Trophoblast cell (in vitro differentiated cells and primary cell): ENCODE data around the gene SPRED1.

Experiments used
- DNase-seq, 2 donors: peaks; one replicate each; pipeline ENCODE4 v3.0.0-alpha.2; 2016
- H2AFZ ChIP-seq: 2 replicates; pipeline ENCODE4 v1.6.1; 2013; ENCODE audit warnings: low read length, moderate library complexity, mild to moderate bottlenecking; ENCODE audit not compliant: insufficient read depth, poor library complexity
- H2AK5ac ChIP-seq: 2 replicates; pipeline ENCODE4 v1.6.1; 2013; ENCODE audit warnings: mild to moderate bottlenecking, low read length
- H2BK120ac ChIP-seq: 2 replicates; pipeline ENCODE4 v1.6.1; 2013; ENCODE audit warnings: low read length, mild to moderate bottlenecking, moderate library complexity; ENCODE audit not compliant: insufficient read depth, poor library complexity
- H2BK12ac ChIP-seq: 2 replicates; pipeline ENCODE4 v1.6.1; 2013; ENCODE audit warnings: mild to moderate bottlenecking, low read length, moderate library complexity
- H2BK5ac ChIP-seq: 2 replicates; pipeline ENCODE4 v1.6.1; 2013; ENCODE audit warnings: low read length, low read depth, moderate library complexity, mild to moderate bottlenecking; ENCODE audit not compliant: poor library complexity
- H3K14ac ChIP-seq: 2 replicates; pipeline ENCODE4 v1.6.1; 2013; ENCODE audit warnings: mild to moderate bottlenecking, low read length
- H3K18ac ChIP-seq: 2 replicates; pipeline ENCODE4 v1.6.1; 2013; ENCODE audit warnings: mild to moderate bottlenecking, low read length
- H3K23ac ChIP-seq: 2 replicates; pipeline ENCODE4 v1.6.1; 2013; ENCODE audit warnings: low read length
- H3K27ac ChIP-seq: 2 replicates; pipeline ENCODE4 v1.5.1; 2013; ENCODE audit warnings: low read depth, mild to moderate bottlenecking, inconsistent platforms, low read length, moderate library complexity
- H3K27me3 ChIP-seq: 2 replicates; pipeline ENCODE4 v1.6.1; 2013; ENCODE audit warnings: inconsistent platforms, mild to moderate bottlenecking, low read length, moderate library complexity; ENCODE audit not compliant: insufficient read depth
- H3K36me3 ChIP-seq, 2 experiments: 1 replicate in 1 of 2; 2 replicates in 1 of 2; pipeline ENCODE4 v1.6.1; 2013; ENCODE audit warnings: low read length in 2 of 2, mild to moderate bottlenecking in 2 of 2, moderate library complexity in 1 of 2; ENCODE audit not compliant: insufficient read depth in 2 of 2, control insufficient read depth in 1 of 2
- H3K4ac ChIP-seq: 2 replicates; pipeline ENCODE4 v1.6.1; 2013; ENCODE audit warnings: low read depth, mild to moderate bottlenecking, low read length, moderate library complexity
- H3K4me1 ChIP-seq, 2 experiments: 1 replicate in 1 of 2; 2 replicates in 1 of 2; pipeline ENCODE4 v1.6.1; 2013; ENCODE audit warnings: low read length in 2 of 2, mild to moderate bottlenecking in 2 of 2, moderate library complexity in 1 of 2; ENCODE audit not compliant: insufficient read depth in 2 of 2, control insufficient read depth in 1 of 2
- H3K4me2 ChIP-seq: 2 replicates; pipeline ENCODE4 v1.6.1; 2013; ENCODE audit warnings: inconsistent platforms, mild to moderate bottlenecking, low read length, moderate library complexity
- H3K4me3 ChIP-seq: 2 replicates; pipeline ENCODE4 v1.5.1; 2013; ENCODE audit warnings: mild to moderate bottlenecking, low read depth, low read length, inconsistent platforms
- H3K79me1 ChIP-seq: one replicate; pipeline ENCODE4 v1.6.1; 2013; ENCODE audit warnings: low read length
- H3K79me2 ChIP-seq: 2 replicates; pipeline ENCODE4 v1.6.1; 2013; ENCODE audit warnings: low read length, mild to moderate bottlenecking; ENCODE audit not compliant: control insufficient read depth, insufficient read depth, poor library complexity
- H3K9ac ChIP-seq: 2 replicates; pipeline ENCODE4 v1.6.1; 2013; ENCODE audit warnings: mild to moderate bottlenecking, low read length
- H3K9me3 ChIP-seq: 2 replicates; pipeline ENCODE4 v1.6.1; 2013; ENCODE audit warnings: low read depth, mild to moderate bottlenecking, control low read depth, inconsistent platforms, low read length; ENCODE audit not compliant: insufficient read depth
- H4K12ac ChIP-seq: 2 replicates; pipeline ENCODE4 v1.6.1; 2013; ENCODE audit warnings: low read depth, mild to moderate bottlenecking, low read length, moderate library complexity
- H4K8ac ChIP-seq: 2 replicates; pipeline ENCODE4 v1.6.1; 2013; ENCODE audit warnings: low read depth, mild to moderate bottlenecking, low read length, moderate library complexity
- H4K91ac ChIP-seq: one replicate; pipeline ENCODE4 v1.6.1; 2013; ENCODE audit warnings: low read depth, mild to moderate bottlenecking, low read length, moderate library complexity
- WGBS: extraction: QIAGEN DNeasy Blood & Tissue Kit; methylation state at CpG from one replicate; pipeline ENCODE4 v1.1.7; 2013; ENCODE audit warnings: missing lambda C conversion rate; ENCODE audit not compliant: insufficient read length, insufficient coverage; ENCODE audit errors: extremely low coverage; 5-methylcytosine and 5-hydroxymethylcytosine counted together

Gene SPRED1

DNA sequence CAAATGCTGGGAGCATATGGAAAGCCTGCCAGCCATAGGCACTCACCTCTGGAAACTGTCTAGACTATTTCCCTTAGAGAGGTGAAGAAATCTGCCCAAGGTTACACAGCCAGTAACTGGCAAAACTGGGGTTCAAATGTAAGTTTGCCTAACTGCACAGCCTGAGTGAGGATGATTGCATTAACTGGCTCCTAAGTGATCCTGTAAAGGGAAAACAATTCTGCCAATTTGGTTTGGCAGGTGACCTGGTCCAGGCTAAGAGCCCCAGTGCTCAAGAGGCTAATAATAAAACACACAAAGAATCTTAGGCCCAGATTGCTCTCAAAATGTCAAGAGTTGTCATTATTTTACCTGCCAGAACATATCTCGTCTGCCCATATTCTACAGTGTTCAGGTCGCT lies 43.9 kb upstream of the SPRED1 start:
- Histone ChIP-seq H3K27ac (no peak overlapping the region), H2BK5ac (no peak overlapping the region), H4K12ac (no peak overlapping the region), H4K8ac (no peak overlapping the region), H3K4me2 (no peak overlapping the region), H2BK120ac (no peak overlapping the region), H3K18ac (no peak overlapping the region), H3K79me1 (no peaks in the 10 kb centered on the region), H4K91ac (no peak overlapping the region), H3K23ac (no peak overlapping the region), H3K9ac (no peak overlapping the region), H2AFZ (no peak overlapping the region), H2BK12ac (no peak overlapping the region), H3K14ac (no peak overlapping the region), H3K36me3 (no peaks in the 10 kb centered on the region), H3K4ac (no peak overlapping the region), H2AK5ac (no peak overlapping the region), H3K27me3 (no peaks in the 10 kb centered on the region), H3K4me1 (no peaks in the 10 kb centered on the region), H3K4me3 (no peak overlapping the region), H3K79me2 (no peaks in the 10 kb centered on the region), H3K9me3 (no peaks in the 10 kb centered on the region)
- DNase-seq: no peak
- WGBS: no CpG with 5 or more reads among the region's 2 CpGs

DNA sequence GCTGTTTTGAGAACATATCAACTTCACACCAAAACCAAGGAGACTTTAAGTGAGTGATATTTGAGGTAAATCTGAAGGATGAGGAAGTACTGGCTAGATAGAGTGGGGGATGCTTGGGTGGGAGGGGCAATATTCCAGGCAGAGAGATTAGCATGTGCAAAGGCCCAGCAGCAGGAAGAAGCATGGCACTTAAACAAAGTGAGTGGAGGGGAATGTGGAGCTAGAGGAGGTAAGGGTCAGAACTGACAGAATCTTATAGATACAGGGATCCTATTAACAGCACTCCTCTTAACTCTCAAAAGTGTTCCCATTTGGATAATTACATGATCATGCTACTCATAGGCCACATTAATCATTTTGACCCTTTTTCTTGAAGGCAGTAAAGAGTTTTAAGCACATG lies 41.4 kb upstream of the SPRED1 start:
- Histone ChIP-seq H2AFZ (no peak overlapping the region), H3K14ac (no peak overlapping the region), H2BK5ac (no peak overlapping the region), H3K36me3 (no peaks in the 10 kb centered on the region), H3K4me1 (no peaks in the 10 kb centered on the region), H2BK120ac (no peak overlapping the region), H4K91ac (no peak overlapping the region), H3K18ac (no peak overlapping the region), H3K23ac (no peak overlapping the region), H4K12ac (no peak overlapping the region), H3K4me3 (no peak overlapping the region), H3K9ac (no peak overlapping the region), H3K79me2 (no peaks in the 10 kb centered on the region), H4K8ac (no peak overlapping the region), H3K4ac (no peak overlapping the region), H3K27me3 (no peaks in the 10 kb centered on the region), H3K4me2 (no peak overlapping the region), H3K9me3 (no peaks in the 10 kb centered on the region), H3K79me1 (no peaks in the 10 kb centered on the region), H2BK12ac (no peak overlapping the region), H3K27ac (no peak overlapping the region), H2AK5ac (no peak overlapping the region)
- DNase-seq: no peak

DNA sequence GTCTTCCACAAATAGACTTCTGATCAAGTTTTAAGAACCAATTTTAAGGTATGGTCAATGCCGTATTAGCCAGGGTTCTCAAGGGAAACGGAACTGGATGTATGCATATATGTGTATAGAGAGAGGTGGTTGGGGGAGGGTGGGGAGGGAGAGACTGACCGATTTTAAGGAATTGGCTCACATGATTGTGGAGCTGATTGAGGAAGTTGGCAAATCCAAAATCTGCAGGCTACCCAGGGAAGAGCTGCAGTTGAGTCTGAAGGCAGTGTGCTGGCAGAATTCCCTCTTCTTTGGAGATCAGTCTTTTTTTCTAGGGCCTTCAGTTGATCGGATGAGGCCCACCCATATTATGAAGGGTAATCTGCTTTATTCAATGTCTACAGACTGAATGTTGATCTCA lies 40.8 kb upstream of the SPRED1 start:
- no peak overlapping the region for H3K23ac ChIP-seq
- no peak overlapping the region for H3K4ac ChIP-seq
- no peak overlapping the region for H2BK120ac ChIP-seq
- no peaks in the 10 kb centered on the region for H3K79me1 ChIP-seq
- no peaks in the 10 kb centered on the region for H3K9me3 ChIP-seq
- no peak overlapping the region for H3K9ac ChIP-seq
- no peaks in the 10 kb centered on the region for H3K36me3 ChIP-seq
- no peak overlapping the region for H3K4me2 ChIP-seq
- H3K4me1 ChIP-seq: no peaks in the 10 kb centered on the region
- no peak for DNase-seq
- H2AK5ac ChIP-seq: no peak overlapping the region
- no peak overlapping the region for H3K18ac ChIP-seq
- H3K4me3 ChIP-seq: no peak overlapping the region
- H3K14ac ChIP-seq: no peak overlapping the region
- H3K27ac ChIP-seq: no peak overlapping the region
- no peaks in the 10 kb centered on the region for H3K79me2 ChIP-seq
- H4K91ac ChIP-seq: no peak overlapping the region
- no CpG with 5 or more reads among the region's 4 CpGs for WGBS
- no peaks in the 10 kb centered on the region for H3K27me3 ChIP-seq
- H2BK12ac ChIP-seq: no peak overlapping the region
- no peak overlapping the region for H2BK5ac ChIP-seq
- H4K8ac ChIP-seq: no peak overlapping the region
- no peak overlapping the region for H4K12ac ChIP-seq
- H2AFZ ChIP-seq: no peak overlapping the region

DNA sequence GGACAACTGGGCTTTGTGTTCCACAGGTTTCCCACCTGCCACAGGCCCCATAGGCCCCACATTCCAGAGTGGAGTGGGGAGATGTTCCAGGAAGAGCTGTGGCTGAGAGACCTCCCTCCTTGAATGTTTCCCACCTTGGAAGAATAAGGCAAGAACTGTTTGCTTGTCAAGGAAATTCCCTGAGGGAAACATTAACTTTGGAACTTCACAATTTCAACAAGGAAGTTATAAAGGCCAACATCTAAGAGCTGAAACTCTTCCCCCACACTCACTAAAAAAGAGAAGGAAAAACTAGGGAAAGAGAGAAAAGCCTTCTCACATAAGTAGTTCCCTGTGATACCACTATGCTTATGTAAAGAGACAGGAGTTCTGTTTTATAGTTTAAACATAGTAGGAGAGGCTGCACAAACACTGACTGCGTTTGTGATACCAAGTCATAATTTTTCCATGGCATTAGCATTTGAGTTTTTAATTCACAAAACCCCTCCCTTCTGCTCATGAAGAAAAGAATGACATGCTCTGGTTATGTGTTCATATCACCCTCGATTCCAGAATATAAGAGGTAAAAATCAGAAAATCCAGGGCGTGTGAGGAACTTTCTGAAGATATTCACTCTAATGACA lies 39.8 kb upstream of the SPRED1 start:
- DNase-seq: no peak
- Histone ChIP-seq H3K79me1 (no peaks in the 10 kb centered on the region), H4K91ac (no peak overlapping the region), H3K36me3 (no peaks in the 10 kb centered on the region), H2AFZ (no peak overlapping the region), H3K27ac (no peak overlapping the region), H2BK120ac (no peak overlapping the region), H3K14ac (no peak overlapping the region), H2BK5ac (no peak overlapping the region), H3K4me1 (no peaks in the 10 kb centered on the region), H3K18ac (no peak overlapping the region), H2BK12ac (no peak overlapping the region), H3K4ac (no peak overlapping the region), H4K8ac (no peak overlapping the region), H3K9me3 (no peaks in the 10 kb centered on the region), H3K4me2 (no peak overlapping the region), H2AK5ac (no peak overlapping the region), H3K4me3 (no peak overlapping the region), H3K9ac (no peak overlapping the region), H3K79me2 (no peaks in the 10 kb centered on the region), H4K12ac (no peak overlapping the region), H3K27me3 (no peaks in the 10 kb centered on the region), H3K23ac (no peak overlapping the region)
- no CpG with 5 or more reads among the region's 3 CpGs for WGBS
